HS-5 (cell line): Measurements from ENCODE around the gene ERC1.

Experiments used
- DNase-seq: peaks from one replicate; pipeline ENCODE4 v3.0.0-alpha.2; 2012; ENCODE audit warnings: low read depth

ERC1 gene

DNA sequence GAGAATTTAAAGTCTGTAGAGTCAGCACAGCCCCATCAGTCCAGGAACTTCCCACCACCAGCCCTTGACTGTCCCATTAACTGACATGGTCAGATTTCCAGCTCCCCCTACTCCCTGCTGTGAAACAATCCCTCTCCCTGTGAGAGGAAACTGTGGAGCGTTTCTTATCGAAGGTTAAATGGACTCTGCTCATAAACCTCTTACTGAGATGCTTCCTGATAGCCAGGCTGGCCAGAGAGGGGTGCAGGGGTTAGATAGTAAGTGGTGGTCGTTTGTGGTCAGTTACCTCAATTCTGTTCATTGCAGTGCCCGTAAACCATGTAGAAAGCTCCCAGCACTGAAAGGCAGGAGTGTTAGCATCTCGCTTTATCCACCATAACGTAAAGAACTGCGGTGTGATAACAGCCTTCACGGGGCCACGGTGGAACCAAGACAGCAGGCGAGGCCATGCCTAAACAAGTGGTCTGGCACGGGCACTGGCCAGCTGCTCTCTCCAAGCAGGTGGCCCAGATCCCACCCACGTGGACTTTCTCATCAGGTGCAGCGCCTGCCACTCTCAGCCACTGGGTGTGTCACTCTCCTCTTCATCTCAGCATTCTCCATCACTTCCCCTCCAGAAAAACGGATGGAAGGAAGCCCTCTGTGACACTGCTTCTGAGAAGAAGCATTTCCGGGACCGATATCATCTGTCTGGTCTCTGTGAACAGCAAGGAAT is 501.1 kb downstream of the ERC1 start:
- DNase-seq: no peak

GRCh38 chr12:1493781-1494565 is 502.9 kb downstream of the ERC1 start:
- DNase-seq: no peak

- DNase-seq: no peak
Observed at GRCh38 chr12:1494856-1495255, 503.8 kb downstream of the ERC1 start.

- no peak for DNase-seq
Observed at GRCh38 chr12:1496162-1496900, 505.3 kb downstream of the ERC1 start.

DNA sequence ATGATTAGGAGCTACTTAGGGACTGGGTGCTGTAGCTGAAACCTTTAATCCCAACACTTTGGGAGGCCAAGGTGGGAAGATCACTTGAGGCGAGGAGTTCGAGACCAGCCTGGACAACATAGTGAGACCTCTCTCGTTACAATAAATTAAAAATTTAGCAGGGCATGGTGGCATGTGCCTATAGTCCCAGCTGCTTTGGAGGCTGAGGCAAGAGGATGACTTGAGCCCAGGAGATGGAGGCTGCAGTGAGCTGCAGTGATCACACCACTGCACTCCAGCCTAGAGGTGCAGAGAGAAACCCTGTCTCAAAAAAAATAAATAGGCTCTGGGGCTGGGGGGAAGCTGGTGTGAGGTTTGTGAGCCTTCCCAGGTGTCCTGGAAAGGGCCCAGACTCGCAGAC is 506.1 kb downstream of the ERC1 start:
- no peak for DNase-seq

- DNase-seq: no peak
Observed at GRCh38 chr12:1498199-1498740, 507.2 kb downstream of the ERC1 start.

DNA sequence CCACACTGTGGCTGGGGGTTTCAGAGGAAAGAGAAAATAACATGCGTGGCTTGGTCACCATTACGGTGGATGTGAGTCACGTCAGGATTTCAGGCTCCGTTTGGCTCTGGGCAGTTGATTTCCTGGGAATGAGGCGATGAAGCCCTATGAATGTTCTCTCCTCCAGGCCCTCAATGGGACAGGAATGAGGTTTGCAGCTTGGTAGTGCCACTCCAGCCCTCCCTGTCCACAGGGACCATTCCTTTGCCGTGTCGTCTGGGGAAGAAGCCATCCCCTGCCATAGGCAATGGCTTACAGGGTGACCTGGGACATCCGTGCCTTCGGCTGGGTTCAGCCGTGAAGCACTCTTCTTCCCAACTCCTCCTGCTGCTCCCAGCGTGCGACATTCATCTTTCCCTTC is 508.3 kb downstream of the ERC1 start:
- DNase-seq: no peak

GRCh38 chr12:1500095-1500801 is 509.2 kb downstream of the ERC1 start:
- no peak for DNase-seq

DNA sequence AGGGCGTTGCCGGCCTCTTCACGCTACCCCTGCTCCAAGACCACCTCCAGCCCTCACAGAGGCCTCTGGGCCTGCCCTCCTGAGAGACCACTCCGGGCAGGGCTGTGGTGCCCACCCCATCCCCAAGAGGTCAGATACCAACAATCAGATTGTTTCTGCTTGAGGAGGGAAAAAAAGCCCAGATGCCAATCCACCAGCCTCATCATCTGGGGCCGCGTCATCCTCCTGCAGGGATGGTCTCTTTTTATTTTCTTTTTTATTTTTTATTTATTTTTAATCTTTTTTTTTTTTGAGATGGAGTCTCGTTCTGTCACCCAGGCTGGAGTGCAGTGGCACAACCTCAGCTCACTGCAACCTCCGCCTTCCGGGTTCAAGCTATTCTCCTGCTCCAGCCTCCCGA is 510.0 kb downstream of the ERC1 start:
- no peak for DNase-seq

- no peak for DNase-seq
Observed at GRCh38 chr12:1501695-1502378, 510.8 kb downstream of the ERC1 start.

DNA sequence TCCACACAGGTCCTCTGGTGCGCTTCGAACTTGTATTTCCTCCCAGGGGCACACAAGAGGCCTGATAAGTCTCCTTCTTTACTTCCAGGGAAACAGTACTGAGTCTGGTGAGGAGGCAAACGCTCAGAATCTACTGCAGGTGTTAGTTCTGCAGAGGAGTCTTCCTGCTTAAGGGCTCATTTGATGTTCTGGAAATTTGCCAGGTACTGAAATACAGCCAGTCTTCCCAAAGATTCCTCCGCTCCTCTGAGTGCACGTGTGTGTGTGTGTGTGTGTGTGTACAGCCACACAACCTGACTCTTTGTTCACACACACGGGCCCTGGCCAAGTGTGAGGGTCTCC is 511.3 kb downstream of the ERC1 start:
- no peak for DNase-seq

DNA sequence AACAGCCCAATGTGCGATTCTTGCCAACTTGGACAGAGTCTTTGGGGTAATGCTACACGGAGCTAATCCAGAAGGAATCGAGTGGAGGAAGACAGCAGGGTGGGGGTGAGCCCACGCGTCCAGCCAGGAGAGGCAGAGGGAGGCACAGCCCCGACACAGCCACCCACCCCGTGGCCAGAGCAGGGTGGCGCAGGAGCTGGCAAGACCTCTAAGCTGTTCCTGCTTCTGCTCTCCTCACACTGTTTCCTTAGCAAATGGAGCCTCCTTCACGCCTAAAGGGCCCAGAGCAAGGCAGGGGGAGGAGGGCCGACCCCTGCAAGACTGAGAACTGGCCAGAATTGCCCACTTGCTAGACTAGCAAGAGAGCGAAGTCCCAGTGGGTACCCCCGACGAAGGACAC is 511.8 kb downstream of the ERC1 start:
- no peak for DNase-seq

DNA sequence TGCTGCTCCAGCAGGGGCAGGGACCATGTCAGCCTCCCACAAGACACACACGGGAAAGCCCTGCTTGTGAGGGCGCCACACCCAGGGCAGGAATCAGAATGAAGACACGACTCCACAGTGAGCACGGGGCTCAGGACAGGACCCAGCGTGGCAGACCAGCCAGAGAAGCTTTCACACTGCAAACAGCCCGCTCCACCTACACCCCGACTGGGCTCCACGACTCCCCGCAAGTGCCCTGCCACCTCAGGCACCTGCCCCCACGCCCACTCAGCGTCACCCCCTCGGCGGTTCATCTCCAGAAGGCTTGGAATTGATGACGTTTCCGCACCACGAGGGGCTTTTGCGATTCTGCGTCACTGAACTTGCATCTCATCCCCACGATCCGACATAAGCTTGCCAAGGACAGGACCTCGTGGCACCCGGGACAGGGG is 512.3 kb downstream of the ERC1 start:
- no peak for DNase-seq

DNA sequence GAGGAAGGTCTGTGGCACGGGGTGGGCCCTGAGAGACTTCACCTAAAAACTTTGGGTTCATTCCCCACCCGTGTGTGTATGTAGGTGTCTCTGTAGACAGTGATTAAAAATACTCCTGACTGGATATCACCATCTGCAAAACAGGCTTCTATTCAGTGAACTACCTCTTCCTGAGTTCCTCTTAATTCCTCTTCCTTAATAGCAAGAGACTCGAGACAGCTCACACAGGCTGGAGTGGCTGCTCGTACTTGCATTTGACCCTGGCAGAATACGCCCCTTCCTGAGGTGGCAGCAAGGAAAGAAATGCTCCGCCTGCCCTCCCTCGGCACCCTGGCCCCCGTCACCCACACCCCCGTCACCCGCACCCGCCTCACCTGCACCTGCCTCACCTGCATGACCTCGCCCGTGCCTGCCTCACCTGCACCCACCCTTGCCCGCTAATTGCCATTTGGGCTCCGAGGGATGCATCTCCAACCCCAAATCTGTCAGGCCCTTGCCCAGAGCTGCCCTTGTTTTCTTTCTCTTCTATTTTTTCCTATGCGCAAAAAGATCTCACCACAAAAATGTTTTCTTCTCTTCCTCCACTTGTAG is 513.4 kb downstream of the ERC1 start:
- no peak for DNase-seq

DNA sequence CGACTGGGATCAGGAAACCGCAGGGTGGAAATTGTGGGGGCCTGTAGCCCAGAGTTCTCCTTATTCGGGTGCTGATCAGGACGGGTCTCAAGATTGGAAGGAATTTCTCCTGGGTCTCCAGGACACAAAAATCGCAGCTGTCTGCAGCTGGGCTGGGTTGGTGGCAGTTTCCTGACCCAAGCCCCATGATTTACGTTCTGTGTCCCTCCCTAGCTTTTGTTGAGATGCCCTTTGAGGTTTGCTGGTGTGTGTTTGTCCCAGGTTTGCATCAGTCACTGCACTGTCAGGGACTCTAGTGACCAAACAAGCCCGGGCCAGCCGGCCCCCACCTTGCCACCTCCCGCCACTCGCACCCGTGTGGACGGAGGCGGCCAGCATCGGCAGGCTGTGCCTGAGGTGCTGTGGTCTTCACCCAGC is 513.9 kb downstream of the ERC1 start:
- no peak for DNase-seq

- DNase-seq: no peak
Observed at GRCh38 chr12:1505576-1505975, 514.6 kb downstream of the ERC1 start.

DNA sequence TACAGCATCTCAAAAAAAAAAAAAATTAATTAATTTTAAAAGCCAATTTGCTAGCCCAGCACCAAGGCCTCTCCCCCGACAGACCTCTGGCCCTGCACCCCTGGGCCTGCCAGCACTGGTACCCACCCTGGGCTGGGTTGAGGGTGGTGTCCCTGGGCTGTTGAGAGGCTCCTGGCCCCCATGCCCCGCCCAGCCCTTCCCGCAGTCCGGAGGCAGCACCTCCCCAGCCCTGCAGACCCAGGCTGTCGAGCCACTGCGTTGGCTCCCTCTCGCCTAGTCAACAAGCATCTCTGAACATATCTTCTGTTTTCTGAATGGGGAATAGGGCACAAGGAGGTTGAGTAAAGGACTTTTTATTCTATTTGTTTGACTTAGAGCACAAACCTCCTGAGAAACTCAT is 516.3 kb downstream of the ERC1 start:
- no peak for DNase-seq

DNA sequence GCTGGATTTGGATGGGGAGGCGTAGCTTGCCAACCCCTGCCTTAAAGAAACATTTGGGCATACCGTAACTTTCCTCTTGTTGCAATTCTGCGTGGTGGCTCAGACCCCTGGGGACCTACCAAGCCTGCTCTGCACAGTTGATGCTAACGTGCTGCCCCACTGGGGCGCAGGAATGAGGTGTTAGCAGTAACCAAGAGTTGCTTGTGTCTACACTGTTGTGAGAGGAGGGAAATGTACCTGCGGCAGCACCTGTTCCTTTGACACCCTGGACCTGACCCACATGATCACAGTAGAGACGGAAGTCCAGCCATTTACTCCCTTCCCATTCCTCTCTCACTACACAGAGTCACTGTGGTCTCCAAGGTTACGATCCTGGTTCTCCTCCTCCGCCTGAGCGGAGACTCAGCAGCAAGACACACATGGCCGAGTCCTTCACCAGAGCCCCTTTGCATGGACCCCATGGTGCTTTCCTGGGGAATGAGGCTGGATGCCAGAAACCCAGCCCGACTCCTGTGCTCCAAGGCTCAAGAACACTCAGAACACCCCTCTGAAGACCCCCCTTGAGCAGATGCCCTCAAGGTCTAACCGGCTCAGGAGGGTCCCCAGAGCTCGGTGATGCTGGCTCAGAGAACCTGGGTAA is 518.5 kb downstream of the ERC1 start:
- no peak for DNase-seq

DNA sequence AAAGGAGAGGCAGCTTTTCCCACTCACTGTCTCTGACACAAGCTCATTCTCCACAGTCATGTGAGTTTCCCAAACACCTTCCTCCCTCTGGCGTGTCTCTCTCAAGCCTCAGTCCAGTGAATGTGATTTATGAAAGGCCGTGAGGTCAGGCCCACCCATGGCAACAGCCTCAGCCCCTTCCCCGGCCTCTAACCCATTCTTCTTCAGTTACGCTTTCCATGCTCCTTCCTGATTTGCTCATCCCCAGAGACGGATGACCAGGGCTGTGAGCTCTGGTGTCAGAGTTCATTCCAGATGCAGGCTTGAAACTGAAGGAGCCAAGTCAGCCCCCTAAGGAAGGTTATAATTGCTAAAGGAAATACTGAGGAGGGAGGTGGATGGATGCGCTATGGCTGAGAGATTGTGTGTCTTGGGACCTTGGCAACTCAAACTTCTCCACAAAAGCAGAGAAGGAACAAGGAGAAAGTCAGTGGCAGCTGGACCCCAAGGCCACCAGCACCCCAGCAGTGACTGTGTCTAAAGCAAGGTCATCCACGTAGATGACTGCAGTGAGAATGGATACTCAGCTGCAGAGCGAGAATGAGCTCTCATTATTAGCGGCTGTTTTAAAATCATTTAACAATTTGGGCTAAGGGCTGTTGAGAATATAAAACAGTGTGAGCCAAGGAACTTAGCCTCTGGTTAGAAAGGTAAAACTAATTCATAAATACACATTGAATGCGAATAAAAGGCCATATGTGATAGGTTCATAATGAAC is 519.2 kb downstream of the ERC1 start:
- no peak for DNase-seq

DNA sequence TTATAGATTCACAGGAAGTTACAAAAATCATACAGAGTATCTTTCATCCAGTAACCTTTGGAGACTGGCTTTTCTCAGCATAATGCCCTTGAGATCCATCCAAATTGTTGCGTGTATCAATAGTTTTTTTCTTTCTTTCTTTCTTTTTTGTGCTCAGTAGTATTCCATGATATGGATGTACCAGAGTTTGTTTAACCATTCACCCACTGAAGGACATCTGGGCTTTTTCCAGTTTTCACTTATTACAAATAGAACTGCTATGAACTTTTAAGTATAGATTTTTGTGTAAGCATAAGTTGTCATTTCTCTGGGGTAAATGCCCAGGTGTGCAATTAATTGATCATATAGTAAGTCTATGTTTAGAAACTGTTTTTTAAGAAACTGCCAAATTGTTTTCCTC is 524.0 kb downstream of the ERC1 start:
- no peak for DNase-seq
